Prostate gland (tissue), 2 donors: ENCODE data around the gene STARD10. TPM values are rescaled to one million over a fixed set of nuclear protein-coding genes. Genes with fewer than 3 reads are reported as not detected.

Experiments used
- DNase-seq: peaks from one replicate; pipeline ENCODE4 v3.0.0-alpha.2; 2019; ENCODE audit warnings: low spot score
- H3K27ac ChIP-seq, 2 donors: fragments of 200-600 bp; sonication (generic); 2 replicates each; pipeline ENCODE4 v1.5.1; 2017 to 2019
- H3K27me3 ChIP-seq: fragments of 200-600 bp; sonication (generic); replicated peaks from 2 replicates; pipeline ENCODE4 v1.5.1; 2019; ENCODE audit not compliant: insufficient read depth
- H3K36me3 ChIP-seq, 2 donors: fragments of 200-600 bp; sonication (generic); 1 replicate in 1 of 2; 2 replicates in 1 of 2; pipeline versions ENCODE4 v1.5.1 to v1.8.1; 2017 to 2019
- H3K4me1 ChIP-seq: fragments of 200-600 bp; sonication (generic); replicated peaks from 2 replicates; pipeline ENCODE4 v1.5.1; 2019
- H3K4me3 ChIP-seq, 2 donors: fragments of 200-600 bp; sonication (generic); 2 replicates each; pipeline ENCODE4 v1.5.1; 2017 to 2019
- H3K9me3 ChIP-seq: fragments of 200-600 bp; sonication (generic); 2 replicates; pipeline ENCODE4 v1.5.1; 2017
- CTCF ChIP-seq, 4 experiments: fragments of 200-600 bp in 2 of 4; fragments of 450-650 bp in 2 of 4; sonication (generic) in 2 of 4; IDR thresholded peaks; 1 replicate in 3 of 4; 2 replicates in 1 of 4; pipeline ENCODE4 v1.5.1; 2016 to 2019; ENCODE audit warnings: antibody characterized with exemption in 4 of 4, mild to moderate bottlenecking in 2 of 4, moderate library complexity in 2 of 4
- POLR2A ChIP-seq: fragments of 450-650 bp; IDR thresholded peaks from one replicate; pipeline ENCODE4 v1.6.1; 2016; ENCODE audit warnings: antibody characterized with exemption, mild to moderate bottlenecking
- POLR2AphosphoS5 ChIP-seq: sonication (generic); formaldehyde crosslinking; IDR thresholded peaks from one replicate; pipeline ENCODE4 v1.6.1; 2017; ENCODE audit warnings: antibody characterized with exemption
- whole genome bisulfite sequencing: methylation state at CpG from one replicate; pipeline ENCODE4 v1.1.5; 2018; 5-methylcytosine and 5-hydroxymethylcytosine counted together
- intact Hi-C: fragments of 100-400 bp; cut with DNase I; formaldehyde crosslinking; loops from one replicate; pipeline ENCODE4 v1.14.2; 2022
- total RNA-seq, 2 donors: library from RNA; depleted of rRNA; stranded (reverse); fragments of >200 nt; gene quantifications; one replicate each; pipeline ENCODE4 v1.1.0, GENCODE V29; 2016

Gene STARD10
- total RNA-seq, 2 donors from 2014 or later: 132 to 208 TPM

- Histone ChIP-seq H3K4me3 (no peak overlapping the region), H3K36me3 (no peaks in the 10 kb centered on the region), H3K4me1 (peaks cover 19% of the 10 kb centered on the region), H3K9me3 (no peaks in the 10 kb centered on the region), H3K27me3 (no peaks in the 10 kb centered on the region), H3K27ac (no peak overlapping the region)
- WGBS: 56% methylated on average over 4 of the region's 4 CpGs
- TF ChIP-seq POLR2A (no peak), POLR2AphosphoS5 (no peak), CTCF (IDR thresholded peaks at IDR 0.05) (no peak)
- DNase-seq: no peak
- intact Hi-C loops: no loop called here
Measured at GRCh38 chr11:72769680-72770079, 24.2 kb downstream of the STARD10 start.

- Histone ChIP-seq H3K36me3 (no peaks in the 10 kb centered on the region), H3K4me3 (no peak overlapping the region), H3K27ac (no peak overlapping the region), H3K9me3 (no peaks in the 10 kb centered on the region), H3K27me3 (no peaks in the 10 kb centered on the region), H3K4me1 (peaks cover 8% of the 10 kb centered on the region)
- DNase-seq: no peak
- 93% methylated on average over 3 of the region's 3 CpGs for WGBS
- intact Hi-C loops: no loop called here
- TF ChIP-seq POLR2A (no peak), CTCF (IDR thresholded peaks at IDR 0.05) (no peak), POLR2AphosphoS5 (no peak)
Measured at GRCh38 chr11:72768581-72768980, 25.3 kb downstream of the STARD10 start.

GRCh38 chr11:72767203-72768062 is 26.4 kb downstream of the STARD10 start:
- no peaks in the 10 kb centered on the region for H3K9me3 ChIP-seq
- TF ChIP-seq CTCF (IDR thresholded peaks at IDR 0.05) (no peak), POLR2AphosphoS5 (no peak), POLR2A (no peak)
- no peak for DNase-seq
- no peak overlapping the region for H3K27ac ChIP-seq
- 96% methylated on average over 4 of the region's 4 CpGs for WGBS
- no peaks in the 10 kb centered on the region for H3K27me3 ChIP-seq
- peaks cover 6% of the 10 kb centered on the region for H3K4me1 ChIP-seq
- no peak overlapping the region for H3K4me3 ChIP-seq
- H3K36me3 ChIP-seq: no peaks in the 10 kb centered on the region
- intact Hi-C loops: no loop called here

GRCh38 chr11:72766152-72766902 is 27.5 kb downstream of the STARD10 start:
- no peak overlapping the region for H3K4me3 ChIP-seq
- H3K27me3 ChIP-seq: no peaks in the 10 kb centered on the region
- TF ChIP-seq CTCF (IDR thresholded peaks at IDR 0.05) (no peak), POLR2AphosphoS5 (no peak), POLR2A (no peak)
- H3K4me1 ChIP-seq: peaks cover 3% of the 10 kb centered on the region
- no peak for DNase-seq
- intact Hi-C loops: no loop called here
- WGBS: 81% methylated on average over 12 of the region's 12 CpGs
- no peaks in the 10 kb centered on the region for H3K9me3 ChIP-seq
- H3K36me3 ChIP-seq: no peaks in the 10 kb centered on the region
- no peak overlapping the region for H3K27ac ChIP-seq
